ENCODE results near the gene APCDD1L.

GRCh38 chr20:58433029-58433647 is 82.1 kb downstream of the APCDD1L start:
- TF ChIP-seq CTCF (IDR thresholded peaks at IDR 0.05) (no peak), POLR2A (IDR thresholded peaks at IDR 0.05) (no peak), POLR2AphosphoS5 (IDR thresholded peaks at IDR 0.05) (no peak)

Measured in upper lobe of left lung (tissue), 4 donors.